ENCODE results near the gene CLIP2. TPM values are rescaled to one million over a fixed set of nuclear protein-coding genes. Genes with fewer than 3 reads are reported as not detected.

The CLIP2 gene
- total and polyA plus RNA-seq, 2 of the 8 experiments (the other 6 are each of a cell fraction or from before 2014, with no cell fraction given): 8.3 to 41.5 TPM

DNA sequence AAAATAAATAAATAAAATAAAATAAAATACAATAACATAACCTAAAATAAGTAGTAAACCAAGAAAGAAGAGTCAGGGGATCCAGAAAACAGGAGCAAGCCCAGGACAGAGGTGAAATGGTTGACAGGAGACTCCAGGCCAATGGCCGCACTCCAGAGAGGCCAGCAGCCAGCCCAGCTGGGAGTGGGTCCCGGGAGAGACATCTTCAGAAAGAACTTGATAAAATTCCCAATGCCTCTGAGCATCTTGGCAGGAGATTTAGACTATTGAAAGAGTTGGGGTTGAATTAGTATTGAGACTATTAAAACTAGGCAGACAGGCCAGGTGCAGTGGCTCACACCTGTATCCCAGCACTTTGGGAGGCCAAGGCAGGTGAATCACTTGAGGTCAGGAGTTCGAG lies 62.6 kb downstream of the CLIP2 start:
- 0 out of 8 replicates have a peak, but pooled peaks cover 0 to 4% (median 0%) of the 10 kb centered on the region in 4 experiments for H3K36me3 ChIP-seq (ENCODE audit: control insufficient read depth in 2 of 4, insufficient read depth in 4 of 4, low read length in 3 of 4)
- no peaks in the 10 kb centered on the region for H3K23me2 ChIP-seq (ENCODE audit: low read depth, low read length)
- no peak overlapping the region for H2BK15ac ChIP-seq (ENCODE audit: low read length)
- TF ChIP-seq SAP30 (IDR thresholded peaks at IDR 0.05; ENCODE audit: insufficient read depth, insufficient replicate concordance, low read length) (no peak), CBX5 (IDR thresholded peaks at IDR 0.05; ENCODE audit: low read depth, low read length) (no peak)
- no peak overlapping the region for H2AK5ac ChIP-seq (ENCODE audit: low read depth, low read length)
- DNase-seq (ENCODE audit: low read depth in 1 of 2, low spot score in 2 of 2): no peak
- CTCF ChIA-PET (ENCODE audit: partially characterized antibody): interaction anchor here (1.2 to 1.9 kb wide), 3 partner anchors 9 to 187 kb away, joined by 4 to 11 read pairs (median 5); no protein-coding TSS in a partner anchor
- H3K4ac ChIP-seq (replicated peaks; ENCODE audit: insufficient read length, low read depth, low read length): no peak overlapping the region
- no peaks in the 10 kb centered on the region for H3K79me1 ChIP-seq (ENCODE audit: low read depth, low read length)
- H3K4me3 ChIP-seq (ENCODE audit: extremely low read depth in 1 of 4, insufficient read depth in 2 of 4, low read depth in 3 of 4, low read length in 4 of 4): no peak overlapping the region
- no peak overlapping the region for H4K5ac ChIP-seq (ENCODE audit: insufficient read length, low read depth, low read length)
- H2BK120ac ChIP-seq (replicated peaks; ENCODE audit: low read depth, low read length): no peak overlapping the region
- no peak overlapping the region for H3K18ac ChIP-seq (ENCODE audit: extremely low read depth, low read length)
- POLR2A ChIA-PET (ENCODE audit: partially characterized antibody): interaction anchor here (0.7 kb wide), 1 partner anchor 59 kb away, joined by 3 read pairs; no protein-coding TSS in a partner anchor
- no peak overlapping the region for H3K27ac ChIP-seq (ENCODE audit: low read depth, low read length)
- H3K27me3 ChIP-seq (replicated peaks in 1 of 4; ENCODE audit: control insufficient read depth in 3 of 4, extremely low read depth in 1 of 4, insufficient read depth in 3 of 4, low read length in 3 of 4): no peaks in the 10 kb centered on the region
- no peak overlapping the region for H2BK20ac ChIP-seq (ENCODE audit: low read length)
- H4K91ac ChIP-seq (replicated peaks; ENCODE audit: insufficient read length, low read length): no peak overlapping the region
- no peak overlapping the region for H3K9ac ChIP-seq (replicated peaks in 1 of 4; ENCODE audit: extremely low read depth in 1 of 4, low read depth in 3 of 4, low read length in 3 of 4)
- no peak overlapping the region for H3K4me2 ChIP-seq (ENCODE audit: insufficient read depth in 1 of 2, low read depth in 2 of 2, low read length in 2 of 2)
- FAIRE-seq: no peak
- no peaks in the 10 kb centered on the region for H3K4me1 ChIP-seq (replicated peaks in 1 of 4; ENCODE audit: control insufficient read depth in 3 of 4, insufficient read depth in 4 of 4, low read length in 3 of 4)
- H2BK5ac ChIP-seq (ENCODE audit: low read depth, low read length): no peak overlapping the region
- no peak overlapping the region for H3K14ac ChIP-seq (ENCODE audit: insufficient read length)
- peaks cover 0 to 2% of the 10 kb centered on the region in 2 experiments for H4K20me1 ChIP-seq (replicated peaks in 1 of 2; ENCODE audit: control insufficient read depth in 1 of 2, insufficient read depth in 2 of 2, low read length in 2 of 2)
- no peaks in the 10 kb centered on the region for H3K79me2 ChIP-seq (ENCODE audit: control insufficient read depth in 1 of 2, insufficient read depth in 2 of 2, low read length in 2 of 2)
- 88% methylated on average over 3 of the region's 3 CpGs; no CpG with 5 or more reads in 1 of the 2 experiments for WGBS, 2 experiments (ENCODE audit: extremely low coverage in 1 of 2, insufficient coverage in 1 of 2, insufficient read length in 1 of 2, insufficient replicate concordance in 2 of 2, low coverage in 1 of 2, low lambda C conversion rate in 2 of 2, missing lambda C conversion rate in 1 of 2)
- no peak overlapping the region for H2AFZ ChIP-seq (ENCODE audit: low read length)
- H3K23ac ChIP-seq (ENCODE audit: insufficient read length): no peak overlapping the region
- no peaks in the 10 kb centered on the region; a peak in 1 of 4 replicates for H3K9me3 ChIP-seq (ENCODE audit: insufficient read depth in 2 of 2, low read depth in 1 of 2, low read length in 1 of 2)
- H3K56ac ChIP-seq (replicated peaks; ENCODE audit: insufficient read length, low read depth, low read length): no peak overlapping the region
- H4K8ac ChIP-seq (ENCODE audit: extremely low read depth, insufficient read depth, low read length): no peak overlapping the region
- no peak overlapping the region for H2BK12ac ChIP-seq (ENCODE audit: low read depth, low read length)
